ES-I3 (cell line): ENCODE data around the gene PPM1N.
A peak's percentile ranks its signal among the peaks of the same experiment; 100 is the strongest.

Experiments
- H3K36me3 ChIP-seq: 2 replicates; pipeline ENCODE4 v1.6.1; 2013; ENCODE audit warnings: mild to moderate bottlenecking, low read length, control low read depth, moderate library complexity; ENCODE audit not compliant: insufficient read depth
- H3K4me1 ChIP-seq: 2 replicates; pipeline ENCODE4 v1.6.1; 2013; ENCODE audit warnings: mild to moderate bottlenecking, control low read depth, low read length; ENCODE audit not compliant: insufficient read depth
- H3K9ac ChIP-seq: 2 replicates; pipeline ENCODE4 v1.6.1; 2013; ENCODE audit warnings: low read depth, mild to moderate bottlenecking, low read length, moderate library complexity
- H3K9me3 ChIP-seq: 2 replicates; pipeline ENCODE4 v1.6.1; 2013; ENCODE audit warnings: mild to moderate bottlenecking, low read length, moderate library complexity; ENCODE audit not compliant: control insufficient read depth, insufficient read depth

PPM1N gene

GRCh38 chr19:45492627-45493470 is 5.4 kb upstream of the PPM1N start:
- H3K9me3 ChIP-seq: no peaks in the 10 kb centered on the region
- H3K36me3 ChIP-seq: no peaks in the 10 kb centered on the region
- peak overlapping the region; percentile 79 for H3K9ac ChIP-seq
- no peaks in the 10 kb centered on the region; the same call in 1 of the 2 replicates for H3K4me1 ChIP-seq

- no peak overlapping the region for H3K9ac ChIP-seq
- H3K4me1 ChIP-seq: no peaks in the 10 kb centered on the region; the same call in 1 of the 2 replicates
- no peaks in the 10 kb centered on the region for H3K36me3 ChIP-seq
- no peaks in the 10 kb centered on the region for H3K9me3 ChIP-seq
Observed at GRCh38 chr19:45494261-45494916, 3.9 kb upstream of the PPM1N start.

DNA sequence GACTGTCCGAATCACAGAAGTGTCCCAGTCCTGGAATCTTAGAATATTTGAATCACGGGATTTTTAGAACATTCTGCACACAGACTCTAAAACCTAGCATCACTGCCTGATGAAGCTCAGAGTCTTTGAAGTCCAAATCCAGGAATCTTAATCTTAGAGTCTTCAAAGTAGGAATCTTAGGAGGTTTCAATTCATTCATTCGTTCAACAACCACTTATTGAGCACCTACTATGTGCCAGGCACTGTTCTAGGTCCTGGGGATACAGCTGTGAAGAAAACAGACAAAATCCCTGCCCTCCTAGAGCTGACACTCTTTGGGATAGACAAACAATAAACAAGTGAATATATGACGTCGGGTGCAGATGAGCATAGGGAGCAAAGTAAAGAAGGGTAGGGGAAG is 3.1 kb upstream of the PPM1N start:
- Histone ChIP-seq H3K9ac (no peak overlapping the region), H3K4me1 (no peaks in the 10 kb centered on the region; the same call in 1 of the 2 replicates), H3K9me3 (no peaks in the 10 kb centered on the region), H3K36me3 (no peaks in the 10 kb centered on the region)

DNA sequence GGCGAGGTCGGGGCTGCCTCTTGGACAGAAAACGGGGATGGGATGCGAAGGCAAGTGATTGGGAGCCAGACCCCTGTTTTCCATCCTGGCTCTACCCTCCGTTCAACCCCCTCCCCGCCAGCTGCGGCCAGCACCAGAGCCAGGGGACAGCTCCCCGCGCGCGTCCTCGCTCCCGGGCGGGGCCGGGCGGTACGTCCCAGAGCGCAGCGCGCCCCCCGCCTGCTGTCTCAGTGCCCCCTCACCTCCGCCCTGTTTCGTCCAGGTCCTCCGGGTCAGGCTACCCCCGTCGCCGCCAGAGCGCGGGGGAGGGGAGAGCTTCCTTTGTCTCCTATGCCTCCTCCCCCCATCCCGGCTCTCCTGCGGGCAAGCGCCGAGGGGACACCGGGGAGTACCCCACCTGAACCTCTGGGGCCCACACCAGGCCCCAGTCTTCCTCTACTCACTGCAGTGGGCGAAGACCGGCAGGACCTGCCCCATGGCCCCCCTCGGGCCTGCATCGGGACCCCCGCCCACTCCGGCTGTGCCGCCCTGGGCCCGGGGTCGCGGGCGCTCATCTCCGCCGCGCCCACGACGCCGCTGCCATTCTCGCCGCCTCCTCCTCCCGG is 1.8 kb upstream of the PPM1N start:
- Histone ChIP-seq H3K9ac (peak overlapping the region; percentile 83), H3K9me3 (no peaks in the 10 kb centered on the region), H3K36me3 (no peaks in the 10 kb centered on the region), H3K4me1 (peaks cover 7% of the 10 kb centered on the region; the same call in 1 of the 2 replicates)

DNA sequence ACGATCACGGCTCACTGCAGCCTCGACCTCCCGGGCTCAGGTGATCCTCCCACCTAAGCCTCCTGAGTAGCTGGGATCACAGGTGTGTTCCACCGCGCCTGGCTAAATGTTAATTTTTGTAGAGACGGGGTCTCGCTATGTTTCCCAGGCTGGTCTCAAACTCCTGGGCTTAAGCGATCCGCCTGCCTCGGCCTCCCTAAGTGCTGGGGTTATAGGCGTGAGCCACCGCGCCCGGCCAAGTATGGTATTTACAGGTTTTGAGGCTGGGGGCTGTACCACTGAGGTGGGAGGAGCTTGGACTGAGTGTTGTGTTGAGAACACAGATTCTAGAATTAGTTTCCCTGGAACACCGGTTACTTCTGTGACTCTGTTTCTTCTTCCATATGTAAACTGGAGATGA is 452 bp upstream of the PPM1N start:
- H3K9ac ChIP-seq: peak overlapping the region; percentile 59; the same call in 1 of the 2 replicates
- no peaks in the 10 kb centered on the region for H3K9me3 ChIP-seq
- H3K4me1 ChIP-seq: peaks cover 10% of the 10 kb centered on the region; the same call in 1 of the 2 replicates
- no peaks in the 10 kb centered on the region for H3K36me3 ChIP-seq

DNA sequence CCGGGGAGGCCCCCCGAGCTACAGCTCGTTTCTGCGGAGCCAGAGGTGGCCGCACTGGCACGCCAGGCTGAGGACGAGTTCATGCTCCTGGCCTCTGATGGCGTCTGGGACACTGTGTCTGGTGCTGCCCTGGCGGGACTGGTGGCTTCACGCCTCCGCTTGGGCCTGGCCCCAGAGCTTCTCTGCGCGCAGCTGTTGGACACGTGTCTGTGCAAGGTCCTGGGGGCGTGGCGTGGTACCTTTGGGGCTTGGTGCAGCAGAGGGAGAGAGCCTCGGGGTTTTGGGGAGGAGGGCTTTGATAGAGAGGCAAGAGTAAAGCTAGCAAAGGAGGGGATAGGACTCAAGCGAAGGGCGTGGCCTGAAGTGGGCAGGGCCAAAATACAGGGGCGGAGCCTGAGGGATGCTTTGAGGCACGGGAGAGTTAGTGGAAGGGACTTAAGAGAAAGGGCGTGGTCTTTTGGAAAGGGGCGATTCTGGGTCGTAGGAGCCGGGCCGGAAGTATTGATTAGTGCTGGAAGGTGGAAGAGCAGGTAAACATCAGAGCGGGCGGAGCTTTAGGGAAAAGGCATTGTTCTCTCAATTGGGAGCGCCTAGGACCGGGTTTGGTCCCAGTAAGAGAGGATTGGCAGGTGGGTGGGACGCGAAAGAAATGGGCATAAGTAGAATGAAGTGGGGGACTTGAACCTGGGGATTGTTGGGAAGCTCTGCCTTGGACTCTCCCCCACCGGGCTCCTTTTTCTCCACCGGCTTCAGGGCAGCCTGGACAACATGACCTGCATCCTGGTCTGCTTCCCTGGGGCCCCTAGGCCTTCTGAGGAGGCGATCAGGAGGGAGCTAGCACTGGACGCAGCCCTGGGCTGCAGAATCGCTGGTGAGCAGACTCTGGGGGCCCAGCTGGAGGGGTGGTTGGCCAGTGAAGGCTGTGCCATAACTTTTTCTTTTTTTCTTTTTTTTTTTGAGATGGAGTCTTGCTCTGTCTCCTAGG is 1.2 kb downstream of the PPM1N start:
- Histone ChIP-seq H3K9me3 (no peaks in the 10 kb centered on the region), H3K4me1 (peaks cover 10% of the 10 kb centered on the region; the same call in 1 of the 2 replicates), H3K9ac (peak overlapping the region; percentile 59; the same call in 1 of the 2 replicates), H3K36me3 (no peaks in the 10 kb centered on the region)

DNA sequence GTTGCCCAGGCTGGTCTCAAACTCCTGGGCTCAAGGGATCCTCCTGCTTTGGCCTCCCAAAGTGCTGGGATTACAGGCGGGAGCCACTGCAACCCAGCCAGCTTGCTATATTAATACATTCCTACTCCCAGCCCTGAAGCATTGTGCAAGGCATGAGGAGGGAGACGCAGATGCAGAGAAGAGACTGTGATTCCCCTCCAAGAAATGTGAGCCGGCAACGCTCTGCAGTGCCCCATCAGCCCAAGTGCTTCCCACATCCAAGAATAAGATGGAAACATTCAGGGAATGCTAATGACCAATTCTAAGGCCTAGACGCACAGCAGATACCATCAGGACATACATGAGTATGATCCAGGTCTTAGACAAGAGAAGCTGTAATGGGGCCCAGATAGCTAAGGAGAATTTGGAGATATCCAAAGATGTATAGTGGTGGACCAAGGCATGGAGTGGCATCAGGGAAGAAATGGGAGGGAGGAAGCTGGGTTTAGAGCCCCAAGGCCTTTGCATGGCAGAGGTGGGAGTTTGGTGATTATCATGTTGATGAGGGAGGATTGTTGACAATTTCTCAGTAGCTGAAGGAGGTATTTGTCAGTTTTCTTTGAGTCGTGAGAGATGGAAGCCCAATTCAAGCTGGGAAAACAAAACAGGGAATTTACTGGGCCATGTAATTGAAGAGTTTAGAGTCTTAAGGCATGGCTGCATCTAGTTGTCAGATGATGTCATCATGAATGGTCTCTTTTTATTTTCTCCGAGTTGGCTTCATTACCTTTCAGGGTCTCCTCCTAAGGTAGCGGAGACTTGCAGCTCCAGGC is 2.9 kb downstream of the PPM1N start:
- no peak overlapping the region for H3K9ac ChIP-seq
- no peaks in the 10 kb centered on the region for H3K9me3 ChIP-seq
- peaks cover 18% of the 10 kb centered on the region for H3K4me1 ChIP-seq
- H3K36me3 ChIP-seq: no peaks in the 10 kb centered on the region

DNA sequence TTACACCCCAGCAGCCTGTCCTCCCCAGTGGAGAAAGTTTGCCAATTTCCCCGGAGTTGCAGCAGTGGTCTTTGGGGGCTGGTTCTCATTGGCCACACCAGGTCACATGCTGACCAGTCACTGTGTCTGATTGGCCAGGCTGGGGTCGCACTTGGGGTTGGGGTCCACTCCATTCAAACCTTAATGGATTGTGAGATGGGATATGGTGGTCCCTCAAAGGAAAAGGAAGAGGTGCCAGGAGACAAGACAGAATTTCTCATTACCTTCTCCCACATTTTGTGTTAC is 3.4 kb downstream of the PPM1N start:
- Histone ChIP-seq H3K4me1 (peaks cover 19% of the 10 kb centered on the region), H3K36me3 (no peaks in the 10 kb centered on the region)

GRCh38 chr19:45502111-45502510 is 3.9 kb downstream of the PPM1N start:
- no peaks in the 10 kb centered on the region for H3K36me3 ChIP-seq
- H3K9me3 ChIP-seq: no peaks in the 10 kb centered on the region
- H3K4me1 ChIP-seq: peaks cover 19% of the 10 kb centered on the region

More for the DNA sequence above, 3.4 kb downstream of the PPM1N start:
- Histone ChIP-seq H3K9me3 (no peaks in the 10 kb centered on the region), H3K9ac (no peak overlapping the region)

DNA sequence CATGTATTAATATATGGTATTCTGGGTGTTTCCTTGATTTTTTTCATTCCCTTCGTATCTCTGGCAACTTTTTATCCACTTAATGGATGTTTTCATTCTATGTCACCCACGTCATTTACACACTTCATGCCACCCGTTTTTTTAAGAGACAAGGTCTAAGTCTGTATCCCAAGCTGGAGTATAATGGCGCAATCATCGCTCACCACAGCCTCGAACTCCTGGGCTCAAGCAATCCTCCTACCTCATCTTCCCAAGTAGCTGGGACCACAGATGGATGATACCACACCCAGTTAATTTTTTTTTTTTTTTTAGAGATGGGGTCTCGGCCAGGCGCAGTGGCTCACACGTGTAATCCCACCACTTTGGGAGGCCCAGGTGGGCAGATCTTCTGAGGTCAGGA is 5.7 kb downstream of the PPM1N start:
- H3K9me3 ChIP-seq: no peaks in the 10 kb centered on the region
- H3K36me3 ChIP-seq: no peaks in the 10 kb centered on the region
- H3K9ac ChIP-seq: no peak overlapping the region
- H3K4me1 ChIP-seq: peaks cover 19% of the 10 kb centered on the region

More at GRCh38 chr19:45502111-45502510, 3.9 kb downstream of the PPM1N start:
- no peak overlapping the region for H3K9ac ChIP-seq

DNA sequence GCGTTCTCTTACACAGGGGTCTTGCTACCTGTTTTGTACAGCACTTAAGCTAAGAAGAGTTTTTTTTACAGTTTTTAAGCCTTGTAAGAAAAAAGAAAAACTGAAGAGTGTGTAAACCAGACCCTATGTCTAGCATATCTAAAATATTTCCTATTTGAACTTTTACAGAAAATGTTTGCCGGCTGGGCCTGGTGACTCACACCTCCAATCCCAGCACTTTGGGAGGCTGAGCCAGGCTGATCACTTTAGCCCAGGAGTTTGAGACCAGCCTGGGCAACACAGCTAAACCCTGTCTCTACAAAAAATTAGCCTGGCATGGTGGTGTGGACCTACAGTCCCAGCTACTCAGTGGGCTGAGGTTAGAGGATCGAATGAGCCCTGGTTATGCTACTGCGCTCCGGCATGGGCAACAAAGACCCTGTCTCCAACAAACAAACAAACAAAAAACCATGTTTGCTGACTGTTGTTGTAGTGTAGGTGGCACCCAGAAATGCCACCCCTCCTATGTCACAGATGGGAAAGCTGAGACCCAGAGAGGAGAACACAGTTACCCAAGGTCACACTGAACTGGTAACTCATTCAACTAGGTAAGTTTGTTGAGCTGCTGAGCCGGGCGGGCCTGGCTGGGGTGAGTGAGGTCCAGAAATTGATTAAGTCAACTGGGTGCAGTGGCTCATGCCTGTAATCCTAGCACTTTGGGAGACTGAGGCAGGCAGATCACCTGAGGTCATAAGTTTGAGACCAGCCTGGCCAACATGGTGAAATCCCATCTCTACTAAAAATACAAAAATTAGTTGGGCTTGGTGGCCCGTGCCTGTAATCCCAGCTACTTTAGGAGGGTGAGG is 7.1 kb downstream of the PPM1N start:
- Histone ChIP-seq H3K9me3 (no peaks in the 10 kb centered on the region), H3K9ac (no peak overlapping the region), H3K36me3 (no peaks in the 10 kb centered on the region), H3K4me1 (peaks cover 26% of the 10 kb centered on the region)

DNA sequence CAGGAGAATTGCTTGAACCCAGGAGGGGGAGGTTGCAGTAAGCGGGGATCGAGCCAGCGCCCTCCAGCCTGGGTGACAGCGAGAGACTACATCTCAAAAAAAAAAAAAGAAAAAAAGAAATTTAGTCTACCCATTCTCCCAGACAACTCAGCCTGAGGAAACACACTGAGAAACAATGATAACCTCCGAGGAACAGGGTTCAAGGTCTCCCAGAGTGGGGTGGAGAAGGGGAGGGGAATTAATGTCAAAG is 7.7 kb downstream of the PPM1N start:
- Histone ChIP-seq H3K4me1 (peaks cover 24% of the 10 kb centered on the region), H3K9ac (peak overlapping the region; percentile 46; the same call in 1 of the 2 replicates), H3K36me3 (no peaks in the 10 kb centered on the region), H3K9me3 (no peaks in the 10 kb centered on the region)
